Dendritic cell treated with granulocyte-macrophage colony-stimulating factor and Interleukin-4, amounts not matched to agents 40 ng/mL and 50 ng/mL, for 4 days (primary cell): ENCODE measurements around the gene SEC16A.

Experiments
- H3K27ac Mint-ChIP-seq: one replicate; pipeline ENCODE4 v1.8.0; 2022; ENCODE audit warnings: mild to moderate bottlenecking, mixed read lengths
- H3K27me3 Mint-ChIP-seq: one replicate; pipeline ENCODE4 v1.8.0; 2022; ENCODE audit warnings: mild to moderate bottlenecking, mixed read lengths
- H3K36me3 Mint-ChIP-seq: one replicate; pipeline ENCODE4 v1.8.0; 2022; ENCODE audit warnings: low read depth, mixed read lengths
- H3K4me1 Mint-ChIP-seq: one replicate; pipeline ENCODE4 v1.8.0; 2022; ENCODE audit warnings: low read depth, mixed read lengths
- H3K4me3 Mint-ChIP-seq: one replicate; pipeline ENCODE4 v1.8.0; 2022; ENCODE audit warnings: mild to moderate bottlenecking, moderate library complexity, mixed read lengths
- H3K9me3 Mint-ChIP-seq: one replicate; pipeline ENCODE4 v1.8.0; 2022; ENCODE audit warnings: mixed read lengths
- intact Hi-C: fragments of 100-400 bp; cut with micrococcal nuclease; formaldehyde crosslinking; loops from one replicate; pipeline ENCODE4 v1.15.0; 2022

SEC16A gene

GRCh38 chr9:136463578-136463977, 19.3 kb downstream of the SEC16A start:
- H3K27ac Mint-ChIP-seq: no peak overlapping the region
- H3K9me3 Mint-ChIP-seq: no peaks in the 10 kb centered on the region
- no peaks in the 10 kb centered on the region for H3K4me1 Mint-ChIP-seq
- no peak overlapping the region for H3K4me3 Mint-ChIP-seq
- H3K36me3 Mint-ChIP-seq: peaks cover 98% of the 10 kb centered on the region
- intact Hi-C loops: no loop called here
- H3K27me3 Mint-ChIP-seq: no peaks in the 10 kb centered on the region

DNA sequence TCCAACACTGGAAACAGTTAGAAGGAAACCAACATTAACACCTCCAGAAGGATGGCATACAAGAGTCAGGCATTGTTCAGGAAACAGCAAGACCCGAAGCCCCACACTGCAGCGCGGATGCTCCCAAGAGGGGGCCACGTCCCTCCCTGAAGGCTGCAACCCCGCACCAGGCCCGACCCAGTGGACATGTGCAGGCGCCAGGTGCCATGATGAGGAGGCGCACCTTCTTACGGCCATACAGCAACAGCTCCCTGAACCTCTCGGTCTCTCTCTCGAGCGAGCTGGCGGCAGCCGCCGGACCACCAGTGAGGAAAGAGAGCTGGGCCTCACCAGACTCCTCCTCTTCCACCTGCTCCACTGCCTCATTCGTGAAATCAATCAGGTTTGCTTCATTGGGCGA, 20.2 kb downstream of the SEC16A start:
- no peak overlapping the region for H3K4me3 Mint-ChIP-seq
- no peak overlapping the region for H3K27ac Mint-ChIP-seq
- H3K36me3 Mint-ChIP-seq: peaks cover 99% of the 10 kb centered on the region
- no peaks in the 10 kb centered on the region for H3K4me1 Mint-ChIP-seq
- H3K27me3 Mint-ChIP-seq: no peaks in the 10 kb centered on the region
- intact Hi-C loops: no loop called here
- no peaks in the 10 kb centered on the region for H3K9me3 Mint-ChIP-seq

DNA sequence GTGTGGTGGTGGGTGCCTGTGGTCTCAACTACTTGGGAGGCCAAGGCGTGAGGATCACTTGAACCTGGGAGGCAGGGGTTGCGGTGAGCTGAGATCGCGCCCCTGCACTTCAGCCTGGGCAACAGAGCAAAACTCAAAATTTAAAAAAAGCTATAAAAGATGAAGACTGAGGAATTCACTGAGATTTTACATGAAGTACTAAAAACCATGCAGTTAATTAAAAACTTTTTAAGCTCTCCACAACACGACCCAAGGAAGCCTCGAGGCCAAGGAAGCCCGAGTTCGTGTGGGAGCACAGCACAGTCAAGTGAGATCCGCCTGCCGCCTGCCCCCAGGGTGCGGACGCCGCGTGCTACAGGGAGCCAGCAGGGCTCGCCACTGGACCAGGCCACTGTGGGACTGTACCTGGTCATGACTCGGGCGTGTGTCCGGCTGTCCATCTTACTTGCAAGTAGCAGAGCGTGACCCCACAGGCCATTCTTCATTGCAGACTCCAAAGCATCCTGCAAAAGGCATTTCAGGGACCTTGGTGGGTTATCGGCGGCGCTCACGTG, 22.0 kb downstream of the SEC16A start:
- Mint-ChIP-seq H3K27ac (no peak overlapping the region), H3K27me3 (no peaks in the 10 kb centered on the region), H3K36me3 (peaks cover 99% of the 10 kb centered on the region), H3K4me1 (no peaks in the 10 kb centered on the region), H3K4me3 (no peak overlapping the region), H3K9me3 (no peaks in the 10 kb centered on the region)
- intact Hi-C loops: no loop called here

GRCh38 chr9:136459425-136459824, 23.4 kb downstream of the SEC16A start:
- intact Hi-C loops: no loop called here
- no peak overlapping the region for H3K4me3 Mint-ChIP-seq
- H3K9me3 Mint-ChIP-seq: no peaks in the 10 kb centered on the region
- peaks cover 99% of the 10 kb centered on the region for H3K36me3 Mint-ChIP-seq
- no peaks in the 10 kb centered on the region for H3K4me1 Mint-ChIP-seq
- no peak overlapping the region for H3K27ac Mint-ChIP-seq
- no peaks in the 10 kb centered on the region for H3K27me3 Mint-ChIP-seq

GRCh38 chr9:136457326-136457725, 25.5 kb downstream of the SEC16A start:
- H3K9me3 Mint-ChIP-seq: no peaks in the 10 kb centered on the region
- no peak overlapping the region for H3K27ac Mint-ChIP-seq
- intact Hi-C loops: no loop called here
- H3K36me3 Mint-ChIP-seq: peaks cover 99% of the 10 kb centered on the region
- no peaks in the 10 kb centered on the region for H3K4me1 Mint-ChIP-seq
- H3K27me3 Mint-ChIP-seq: no peaks in the 10 kb centered on the region
- H3K4me3 Mint-ChIP-seq: no peak overlapping the region

- no peaks in the 10 kb centered on the region for H3K27me3 Mint-ChIP-seq
- no peaks in the 10 kb centered on the region for H3K4me1 Mint-ChIP-seq
- H3K36me3 Mint-ChIP-seq: peaks cover 99% of the 10 kb centered on the region
- no peaks in the 10 kb centered on the region for H3K9me3 Mint-ChIP-seq
- intact Hi-C loops: no loop called here
- H3K27ac Mint-ChIP-seq: no peak overlapping the region
- H3K4me3 Mint-ChIP-seq: no peak overlapping the region
Measured at GRCh38 chr9:136456258-136456657, 26.6 kb downstream of the SEC16A start.

GRCh38 chr9:136455043-136456002, 27.5 kb downstream of the SEC16A start:
- Mint-ChIP-seq H3K27ac (peak overlapping the region; percentile 17), H3K27me3 (no peaks in the 10 kb centered on the region), H3K9me3 (no peaks in the 10 kb centered on the region), H3K4me3 (no peak overlapping the region), H3K36me3 (peaks cover 99% of the 10 kb centered on the region), H3K4me1 (no peaks in the 10 kb centered on the region)
- intact Hi-C loops: no loop called here

GRCh38 chr9:136454026-136454796, 28.6 kb downstream of the SEC16A start:
- Mint-ChIP-seq H3K4me3 (no peak overlapping the region), H3K9me3 (no peaks in the 10 kb centered on the region), H3K4me1 (no peaks in the 10 kb centered on the region), H3K27ac (peak overlapping the region; percentile 17), H3K27me3 (no peaks in the 10 kb centered on the region), H3K36me3 (peaks cover 100% of the 10 kb centered on the region)
- intact Hi-C loops: no loop called here

GRCh38 chr9:136453326-136453725, 29.5 kb downstream of the SEC16A start:
- H3K27ac Mint-ChIP-seq: no peak overlapping the region
- no peaks in the 10 kb centered on the region for H3K9me3 Mint-ChIP-seq
- no peaks in the 10 kb centered on the region for H3K4me1 Mint-ChIP-seq
- intact Hi-C loops: no loop called here
- no peak overlapping the region for H3K4me3 Mint-ChIP-seq
- peaks cover 100% of the 10 kb centered on the region for H3K36me3 Mint-ChIP-seq
- H3K27me3 Mint-ChIP-seq: no peaks in the 10 kb centered on the region

GRCh38 chr9:136451221-136451877, 31.5 kb downstream of the SEC16A start:
- Mint-ChIP-seq H3K27me3 (no peaks in the 10 kb centered on the region), H3K4me1 (no peaks in the 10 kb centered on the region), H3K27ac (no peak overlapping the region), H3K4me3 (no peak overlapping the region), H3K36me3 (peaks cover 100% of the 10 kb centered on the region), H3K9me3 (no peaks in the 10 kb centered on the region)
- intact Hi-C loops: no loop called here

GRCh38 chr9:136448655-136449054, 34.2 kb downstream of the SEC16A start:
- H3K27me3 Mint-ChIP-seq: no peaks in the 10 kb centered on the region
- H3K27ac Mint-ChIP-seq: no peak overlapping the region
- H3K9me3 Mint-ChIP-seq: no peaks in the 10 kb centered on the region
- H3K36me3 Mint-ChIP-seq: peaks cover 100% of the 10 kb centered on the region
- no peaks in the 10 kb centered on the region for H3K4me1 Mint-ChIP-seq
- intact Hi-C loops: no loop called here
- H3K4me3 Mint-ChIP-seq: no peak overlapping the region

GRCh38 chr9:136447173-136447778, 35.6 kb downstream of the SEC16A start:
- no peaks in the 10 kb centered on the region for H3K27me3 Mint-ChIP-seq
- H3K4me3 Mint-ChIP-seq: no peak overlapping the region
- H3K36me3 Mint-ChIP-seq: peaks cover 100% of the 10 kb centered on the region
- no peaks in the 10 kb centered on the region for H3K9me3 Mint-ChIP-seq
- H3K27ac Mint-ChIP-seq: no peak overlapping the region
- no peaks in the 10 kb centered on the region for H3K4me1 Mint-ChIP-seq
- intact Hi-C loops: no loop called here

GRCh38 chr9:136445799-136446198, 37.0 kb downstream of the SEC16A start:
- peaks cover 100% of the 10 kb centered on the region for H3K36me3 Mint-ChIP-seq
- H3K4me3 Mint-ChIP-seq: no peak overlapping the region
- no peaks in the 10 kb centered on the region for H3K27me3 Mint-ChIP-seq
- H3K4me1 Mint-ChIP-seq: no peaks in the 10 kb centered on the region
- intact Hi-C loops: no loop called here
- H3K9me3 Mint-ChIP-seq: no peaks in the 10 kb centered on the region
- no peak overlapping the region for H3K27ac Mint-ChIP-seq
